Measurements from ENCODE around the gene FAM124B.

Gene FAM124B

DNA sequence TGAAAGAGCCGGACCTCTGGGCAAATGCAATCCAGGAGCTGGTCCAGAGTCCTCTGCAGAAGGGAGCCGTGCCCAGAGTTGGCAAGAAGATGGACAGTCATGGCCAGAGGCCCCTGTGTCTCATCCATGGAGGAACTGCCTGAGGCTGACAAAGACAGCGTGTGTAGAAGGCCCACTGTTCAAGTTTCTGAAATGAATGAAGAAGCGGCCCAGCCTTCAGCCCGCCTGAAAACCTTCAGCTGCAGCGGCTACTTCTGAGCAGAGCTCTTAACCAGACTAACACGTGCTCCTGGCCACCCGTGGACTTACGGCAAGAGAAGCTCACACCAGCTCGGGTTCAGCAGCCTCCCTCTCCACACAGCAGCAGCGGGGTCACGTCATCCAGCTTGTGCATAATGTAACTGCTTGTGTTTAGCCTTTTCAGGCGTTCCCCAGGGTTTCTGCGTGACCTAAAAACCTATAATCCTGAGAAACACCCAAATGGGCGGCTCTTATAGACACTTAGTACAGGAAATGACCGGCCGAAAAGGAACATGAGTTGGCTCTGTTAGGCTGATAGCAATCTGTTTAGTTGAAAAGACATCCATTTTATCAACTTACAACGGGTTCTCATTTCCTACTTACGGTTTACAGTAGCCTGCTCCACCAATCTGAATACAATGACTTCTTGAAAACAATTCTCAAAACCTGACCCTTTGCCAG is at the start of gene FAM124B:
Gene FAM124B (minus strand): TSS at position 467 of the 702 bp plus-strand sequence. CDS start 339 bp downstream, at position 128.
- no peak for DNase-seq

GRCh38 chr2:224449212-224450147 is 47.6 kb upstream of the FAM124B start:
- no peak for DNase-seq

- no peak for DNase-seq
Measured at GRCh38 chr2:224448236-224448635, 46.3 kb upstream of the FAM124B start.

DNA sequence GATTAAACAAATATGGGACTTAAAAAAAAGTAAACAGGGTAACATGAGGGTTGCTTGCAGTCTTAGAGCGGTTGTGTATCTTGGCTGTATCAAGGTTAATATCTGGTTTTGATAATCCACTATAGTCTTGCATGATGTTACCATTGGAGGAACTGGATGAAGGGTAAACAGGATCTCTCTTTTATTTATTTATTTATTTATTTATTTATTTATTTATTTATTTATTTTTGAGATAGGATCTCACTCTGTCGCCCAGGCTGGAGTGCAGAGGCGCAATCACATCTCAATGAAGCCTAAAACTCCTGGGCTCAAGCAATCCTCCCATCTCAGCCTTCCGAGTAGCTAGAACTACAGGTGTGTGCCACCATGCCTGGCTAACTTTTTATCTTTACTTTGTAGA is 42.9 kb upstream of the FAM124B start:
- DNase-seq: no peak

DNA sequence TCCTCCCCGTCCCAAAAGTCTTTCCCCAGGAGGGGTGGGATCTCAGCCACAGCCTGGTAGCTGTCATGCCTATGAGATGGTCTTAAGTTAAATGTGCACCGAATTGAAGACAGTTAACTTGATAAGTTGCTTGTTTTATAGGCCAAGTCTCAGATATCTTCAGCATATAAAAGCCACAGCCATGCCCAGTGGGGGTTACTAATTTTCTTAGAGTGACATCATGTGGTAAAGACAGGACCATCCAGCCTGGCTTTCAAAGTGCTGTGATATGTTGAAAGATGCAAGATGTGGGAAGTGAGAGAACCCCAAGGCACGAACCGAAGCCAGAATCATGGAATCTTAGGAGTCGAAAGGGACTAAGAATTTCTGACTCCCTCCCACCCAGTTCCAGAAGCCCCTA is 42.1 kb upstream of the FAM124B start:
- DNase-seq: no peak

GRCh38 chr2:224442071-224442967 is 40.4 kb upstream of the FAM124B start:
- DNase-seq: no peak

DNA sequence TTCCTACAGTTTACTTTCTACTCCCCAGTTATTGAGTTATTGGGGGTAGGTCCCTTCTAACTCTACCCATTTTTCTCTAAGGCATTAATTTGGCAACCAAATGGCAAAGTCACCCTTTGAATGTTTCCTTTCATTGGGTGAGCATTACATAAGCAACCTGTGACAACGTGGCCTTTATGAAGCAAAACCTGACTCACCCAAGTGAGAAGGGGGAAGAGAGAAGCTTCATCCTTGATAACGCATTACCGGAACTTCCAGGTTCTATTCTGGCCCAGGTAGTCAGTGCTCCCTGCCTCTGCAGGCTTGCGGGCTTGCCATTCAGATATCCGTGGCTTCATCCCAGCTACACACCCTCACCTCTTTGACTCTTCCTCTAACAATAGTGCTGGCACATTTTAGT is 39.1 kb upstream of the FAM124B start:
- no peak for DNase-seq

DNA sequence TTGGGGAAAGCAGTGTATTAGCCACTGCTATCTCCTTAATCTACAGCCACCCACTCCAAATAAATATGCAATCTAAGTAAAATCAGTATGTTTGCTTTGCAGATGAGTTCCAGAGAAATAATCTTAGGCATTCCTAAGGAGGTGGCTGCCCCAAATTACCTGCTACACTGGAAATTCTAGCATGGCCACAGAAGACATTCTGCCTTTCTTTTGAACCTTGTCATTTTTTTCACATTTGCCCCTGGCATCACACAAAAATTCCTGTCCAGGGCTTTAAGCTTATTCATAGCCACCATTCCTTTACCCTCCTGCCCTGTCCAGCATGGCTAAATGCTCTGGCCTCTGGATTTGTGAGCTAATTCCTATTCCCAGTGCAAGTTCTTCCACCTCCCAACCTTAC is 36.8 kb upstream of the FAM124B start:
- no peak for DNase-seq

- no peak for DNase-seq
Measured at GRCh38 chr2:224436634-224437033, 34.7 kb upstream of the FAM124B start.

DNA sequence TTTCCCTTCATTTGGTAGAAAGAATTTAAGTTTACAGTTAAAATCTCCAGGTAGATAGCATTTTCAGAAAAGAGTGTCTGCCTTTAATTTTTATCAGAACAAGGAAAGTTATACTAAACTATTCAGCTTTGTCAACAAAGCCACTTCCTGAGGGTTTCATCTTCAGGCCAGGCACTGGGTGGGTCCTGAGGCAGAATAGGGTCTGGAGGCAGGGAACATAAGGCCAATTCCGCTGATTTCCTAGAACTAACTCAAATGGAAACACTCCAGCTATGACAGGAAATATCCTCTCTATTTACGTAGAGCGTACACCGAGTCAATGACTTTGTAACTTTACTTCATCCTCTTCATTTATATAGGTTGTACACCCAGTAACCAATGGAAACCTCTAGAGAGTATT is 32.7 kb upstream of the FAM124B start:
- DNase-seq: no peak

DNA sequence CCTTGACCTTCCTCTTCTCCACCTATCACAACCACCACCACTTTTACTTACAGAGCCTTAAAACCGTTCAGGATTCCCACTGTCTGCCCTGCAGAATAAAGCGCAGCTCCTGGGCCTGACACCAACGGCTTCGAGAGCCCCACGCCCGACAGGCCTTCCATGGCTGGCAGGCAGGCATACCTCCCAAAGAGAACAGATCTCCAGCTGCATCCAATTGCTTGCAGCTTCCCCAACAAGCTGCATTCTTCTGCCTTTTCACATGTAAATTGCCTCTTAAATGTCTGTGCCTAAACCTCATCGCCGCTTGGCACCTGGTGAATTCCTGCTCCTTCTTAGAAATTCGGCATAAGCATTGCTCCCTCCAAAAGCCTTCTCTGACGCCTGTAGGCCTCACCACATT is 31.5 kb upstream of the FAM124B start:
- no peak for DNase-seq

GRCh38 chr2:224432003-224432579 is 30.2 kb upstream of the FAM124B start:
- no peak for DNase-seq

GRCh38 chr2:224429441-224429810 is 27.5 kb upstream of the FAM124B start:
- no peak for DNase-seq

DNA sequence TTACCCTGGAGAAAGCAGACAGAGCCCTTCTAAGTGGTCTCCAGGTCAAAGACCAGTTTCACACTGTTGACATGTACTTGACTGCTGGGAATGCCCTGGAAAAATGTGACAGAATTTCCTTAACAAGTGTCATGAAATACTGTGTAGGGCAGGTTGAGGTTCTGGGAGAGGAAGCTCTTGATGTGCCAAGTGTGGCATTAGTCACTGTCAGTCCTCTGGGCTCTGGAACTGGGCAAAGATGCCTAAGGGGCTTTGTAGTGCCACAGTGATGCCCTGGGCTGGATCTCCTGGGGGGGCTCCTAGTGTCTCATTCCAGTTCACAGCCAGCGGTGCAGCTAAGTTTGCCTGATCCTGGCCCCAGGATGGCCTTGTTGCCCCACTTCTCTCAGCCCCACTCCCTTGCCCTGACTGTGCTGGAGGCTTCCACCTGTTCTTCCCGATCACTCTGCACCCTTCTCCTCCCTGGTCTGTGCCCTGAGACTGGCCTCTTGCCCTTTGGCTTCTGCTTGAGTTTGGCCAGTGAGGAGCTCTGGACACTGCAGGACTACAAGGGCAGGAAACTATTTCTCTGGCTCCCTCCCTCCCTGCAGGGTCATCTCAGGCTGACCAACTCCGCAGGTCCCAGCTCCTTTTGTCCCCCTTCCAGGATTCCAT is 27.0 kb upstream of the FAM124B start:
- DNase-seq: no peak

GRCh38 chr2:224427471-224427870 is 25.6 kb upstream of the FAM124B start:
- no peak for DNase-seq

DNA sequence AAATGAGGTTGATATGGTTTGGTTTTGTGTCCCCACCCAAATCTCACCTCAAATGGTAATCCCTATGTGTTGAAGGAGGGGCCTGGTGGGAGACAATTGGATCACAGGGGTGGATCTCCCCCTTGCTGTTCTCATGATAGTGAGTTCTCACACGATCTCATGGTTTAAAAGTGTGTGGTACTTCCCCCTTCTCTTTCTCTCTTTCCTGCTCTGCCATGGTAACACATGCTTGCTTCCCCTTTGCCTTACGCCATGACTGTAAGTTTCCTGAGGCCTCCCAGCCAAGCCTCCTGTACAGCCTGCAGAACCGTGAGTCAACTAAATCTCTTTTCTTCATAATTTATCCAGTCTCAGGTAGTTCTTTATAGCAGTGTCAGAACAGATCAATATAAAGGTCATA is 24.7 kb upstream of the FAM124B start:
- no peak for DNase-seq

- no peak for DNase-seq
Measured at GRCh38 chr2:224421065-224421464, 19.2 kb upstream of the FAM124B start.

GRCh38 chr2:224417947-224418346 is 16.0 kb upstream of the FAM124B start:
- DNase-seq: no peak

DNA sequence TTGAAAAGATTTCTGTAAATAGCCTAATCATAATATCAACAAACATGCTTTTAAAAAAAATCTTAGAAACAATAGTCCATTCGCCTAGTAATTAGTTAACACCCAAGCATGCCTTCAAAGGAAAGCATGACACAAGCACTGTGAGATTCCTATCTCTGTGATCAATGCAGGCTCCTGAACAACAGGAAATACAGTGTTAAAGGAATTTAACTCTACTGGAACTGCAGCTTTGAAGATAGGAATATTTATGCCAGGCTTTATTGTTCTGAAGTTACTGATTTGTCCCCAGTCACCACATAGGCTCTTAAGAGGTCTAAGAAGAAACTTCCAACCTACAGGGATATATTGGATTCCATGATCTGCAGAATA is 15.4 kb upstream of the FAM124B start:
- no peak for DNase-seq

- no peak for DNase-seq
Measured at GRCh38 chr2:224416656-224417360, 14.9 kb upstream of the FAM124B start.

DNA sequence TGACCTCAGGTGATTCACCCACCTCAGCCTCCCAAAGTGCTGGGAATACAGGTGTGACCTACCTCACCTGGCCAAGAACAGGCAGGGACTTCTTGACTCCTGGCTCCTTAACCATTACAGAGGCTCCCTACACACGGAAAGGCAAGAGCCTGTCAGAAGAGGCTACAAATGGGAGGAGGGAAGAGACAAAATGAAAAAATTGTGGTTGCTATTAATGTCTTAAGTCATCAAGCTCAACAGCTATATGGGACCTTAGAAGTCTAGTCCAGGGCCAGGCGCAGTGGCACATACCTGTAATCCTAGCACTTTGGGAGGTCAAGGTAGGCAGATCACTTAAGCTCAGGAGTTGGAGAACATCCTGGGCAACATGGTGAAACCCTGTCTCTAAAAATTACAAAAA is 11.5 kb upstream of the FAM124B start:
- no peak for DNase-seq
